Mammary epithelial cell (primary cell): Measurements from ENCODE around the gene PARP14.

Experiments used
- EZH2 ChIP-seq: IDR thresholded peaks from 2 replicates; pipeline ENCODE4 v1.6.1; 2012; ENCODE audit warnings: low read length, inconsistent platforms, borderline replicate concordance
- TF ChIP-seq, protein P1 (sequence below), 2 donors: IDR thresholded peaks in 1 of 2; conservative IDR thresholded peaks in 1 of 2; 2 replicates each; pipeline ENCODE4 v1.5.1; 2011 to 2012; ENCODE audit warnings: inconsistent platforms in 2 of 2, low read length in 2 of 2, mild to moderate bottlenecking in 2 of 2, control low read depth in 1 of 2, low read depth in 1 of 2; ENCODE audit not compliant: insufficient read depth in 1 of 2; ENCODE audit errors: extremely low read depth in 1 of 2

DNA sequence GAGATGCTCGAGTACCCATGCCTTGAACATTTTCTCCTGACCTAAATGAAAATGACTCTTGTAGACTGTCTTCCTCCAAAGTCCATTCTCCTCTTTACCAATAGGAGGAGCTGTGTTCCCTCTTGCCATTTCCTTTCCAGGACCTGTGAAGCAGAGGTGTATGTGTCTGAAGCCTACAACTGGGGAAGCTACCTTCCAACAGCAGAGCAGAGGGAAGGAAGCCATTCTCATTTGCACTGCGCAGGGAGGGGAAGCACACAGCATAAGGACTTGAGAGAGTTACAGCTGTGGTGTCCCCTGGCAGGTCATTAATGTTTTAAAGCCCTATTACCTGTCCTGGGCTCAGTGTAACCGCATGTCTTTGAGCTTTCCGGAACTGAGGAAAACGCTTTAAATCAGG is 74.3 kb downstream of the PARP14 start:
- TF ChIP-seq, protein P1, sequence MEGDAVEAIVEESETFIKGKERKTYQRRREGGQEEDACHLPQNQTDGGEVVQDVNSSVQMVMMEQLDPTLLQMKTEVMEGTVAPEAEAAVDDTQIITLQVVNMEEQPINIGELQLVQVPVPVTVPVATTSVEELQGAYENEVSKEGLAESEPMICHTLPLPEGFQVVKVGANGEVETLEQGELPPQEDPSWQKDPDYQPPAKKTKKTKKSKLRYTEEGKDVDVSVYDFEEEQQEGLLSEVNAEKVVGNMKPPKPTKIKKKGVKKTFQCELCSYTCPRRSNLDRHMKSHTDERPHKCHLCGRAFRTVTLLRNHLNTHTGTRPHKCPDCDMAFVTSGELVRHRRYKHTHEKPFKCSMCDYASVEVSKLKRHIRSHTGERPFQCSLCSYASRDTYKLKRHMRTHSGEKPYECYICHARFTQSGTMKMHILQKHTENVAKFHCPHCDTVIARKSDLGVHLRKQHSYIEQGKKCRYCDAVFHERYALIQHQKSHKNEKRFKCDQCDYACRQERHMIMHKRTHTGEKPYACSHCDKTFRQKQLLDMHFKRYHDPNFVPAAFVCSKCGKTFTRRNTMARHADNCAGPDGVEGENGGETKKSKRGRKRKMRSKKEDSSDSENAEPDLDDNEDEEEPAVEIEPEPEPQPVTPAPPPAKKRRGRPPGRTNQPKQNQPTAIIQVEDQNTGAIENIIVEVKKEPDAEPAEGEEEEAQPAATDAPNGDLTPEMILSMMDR (conservative IDR thresholded peaks at IDR 0.05 in 1 of 2, IDR thresholded peaks at IDR 0.05 in 1 of 2; ENCODE audit: extremely low read depth in 1 of 2, insufficient read depth in 1 of 2, low read depth in 1 of 2, low read length in 2 of 2) = peak; percentile 93 to 98
- no peak for TF ChIP-seq EZH2
